Activated CD4-positive, alpha-beta T cell treated with anti-CD3 and anti-CD28 coated beads, Interleukin-2, Interleukin-4, amounts not matched to agents 100 ng/mL and 50 ng/mL, durations not matched to agents 16 hours and 8 hours (primary cell): Measurements from ENCODE around the gene CNTFR.

Experiments
- DNase-seq: peaks from one replicate; pipeline ENCODE4 v3.0.0-alpha.2; 2020; ENCODE audit warnings: low spot score

CNTFR gene

GRCh38 chr9:34507556-34507955 lies 82.0 kb downstream of the CNTFR start:
- no peak for DNase-seq

GRCh38 chr9:34506623-34507022 lies 82.9 kb downstream of the CNTFR start:
- no peak for DNase-seq

- no peak for DNase-seq
These were observed 84.0 kb downstream of the CNTFR start for GRCh38 chr9:34505370-34506120.

GRCh38 chr9:34503406-34503805 lies 86.1 kb downstream of the CNTFR start:
- DNase-seq = no peak

GRCh38 chr9:34502891-34503290 lies 86.6 kb downstream of the CNTFR start:
- DNase-seq = no peak

GRCh38 chr9:34502471-34502870 lies 87.1 kb downstream of the CNTFR start:
- no peak for DNase-seq

- no peak for DNase-seq
These were observed 87.6 kb downstream of the CNTFR start for GRCh38 chr9:34501889-34502425.
